Astrocyte of the spinal cord (primary cell): ENCODE data around the gene RGPD3.

ENCODE experiments used
- DNase-seq: peaks from one replicate; pipeline ENCODE4 v3.0.0; 2011; ENCODE audit warnings: low read depth, low spot score
- H3K4me3 ChIP-seq: 2 replicates; pipeline ENCODE4 v1.5.1; 2011; ENCODE audit warnings: low read depth, mild to moderate bottlenecking, low read length, moderate library complexity
- in situ Hi-C: cut with HindIII; loops from 2 replicates; pipeline ENCODE4 v1.10.0; 2017; ENCODE audit warnings: low sequenced_read_pairs
- TF ChIP-seq, protein P1 (sequence below): IDR thresholded peaks from 2 replicates; pipeline ENCODE4 v1.5.1; 2012; ENCODE audit warnings: low read depth, mild to moderate bottlenecking, low read length, inconsistent platforms

RGPD3 gene

DNA sequence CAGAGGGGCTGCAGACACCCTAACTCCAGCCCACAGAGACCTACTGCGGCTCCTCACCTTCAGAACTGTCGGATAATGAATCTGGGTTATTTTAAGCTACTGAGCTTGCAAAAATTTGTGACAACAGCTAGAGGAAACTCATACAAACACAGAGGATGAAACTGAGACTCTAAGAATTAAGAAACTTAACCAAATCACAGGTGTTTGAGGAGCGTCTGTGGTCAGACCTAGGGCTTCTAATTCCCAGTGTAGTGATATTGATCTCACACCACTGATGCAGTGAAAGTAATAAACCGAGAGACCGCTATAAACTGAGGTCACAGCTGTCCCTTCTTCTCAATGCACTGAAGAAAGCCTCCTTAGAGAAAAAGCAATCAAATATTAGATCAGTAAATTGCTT, 110.1 kb downstream of the RGPD3 start:
- TF ChIP-seq, protein P1, sequence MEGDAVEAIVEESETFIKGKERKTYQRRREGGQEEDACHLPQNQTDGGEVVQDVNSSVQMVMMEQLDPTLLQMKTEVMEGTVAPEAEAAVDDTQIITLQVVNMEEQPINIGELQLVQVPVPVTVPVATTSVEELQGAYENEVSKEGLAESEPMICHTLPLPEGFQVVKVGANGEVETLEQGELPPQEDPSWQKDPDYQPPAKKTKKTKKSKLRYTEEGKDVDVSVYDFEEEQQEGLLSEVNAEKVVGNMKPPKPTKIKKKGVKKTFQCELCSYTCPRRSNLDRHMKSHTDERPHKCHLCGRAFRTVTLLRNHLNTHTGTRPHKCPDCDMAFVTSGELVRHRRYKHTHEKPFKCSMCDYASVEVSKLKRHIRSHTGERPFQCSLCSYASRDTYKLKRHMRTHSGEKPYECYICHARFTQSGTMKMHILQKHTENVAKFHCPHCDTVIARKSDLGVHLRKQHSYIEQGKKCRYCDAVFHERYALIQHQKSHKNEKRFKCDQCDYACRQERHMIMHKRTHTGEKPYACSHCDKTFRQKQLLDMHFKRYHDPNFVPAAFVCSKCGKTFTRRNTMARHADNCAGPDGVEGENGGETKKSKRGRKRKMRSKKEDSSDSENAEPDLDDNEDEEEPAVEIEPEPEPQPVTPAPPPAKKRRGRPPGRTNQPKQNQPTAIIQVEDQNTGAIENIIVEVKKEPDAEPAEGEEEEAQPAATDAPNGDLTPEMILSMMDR = no peak
- in situ Hi-C loops = no loop called here
- no peak overlapping the region for H3K4me3 ChIP-seq
- DNase-seq = no peak

DNA sequence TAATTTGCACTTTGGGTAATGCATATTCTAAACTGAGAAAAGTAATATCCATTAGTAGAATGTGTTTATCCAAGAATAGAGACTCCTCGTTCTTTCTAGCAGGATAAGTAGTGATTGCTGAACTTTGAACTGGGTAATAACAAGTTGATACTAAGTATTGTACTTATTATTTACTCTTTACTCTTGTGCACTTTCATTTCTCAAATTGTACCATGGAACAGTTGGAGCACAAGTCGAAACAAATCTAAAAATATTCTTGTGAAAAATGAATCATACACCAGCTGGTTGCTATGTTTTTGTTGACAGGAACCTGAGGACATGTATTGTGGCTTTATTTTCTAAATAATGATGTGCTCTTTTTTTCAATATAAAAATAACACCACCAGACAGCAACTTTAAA, 111.9 kb downstream of the RGPD3 start:
- TF ChIP-seq, protein P1 = no peak
- in situ Hi-C loops = no loop called here
- H3K4me3 ChIP-seq = no peak overlapping the region
- DNase-seq = no peak

DNA sequence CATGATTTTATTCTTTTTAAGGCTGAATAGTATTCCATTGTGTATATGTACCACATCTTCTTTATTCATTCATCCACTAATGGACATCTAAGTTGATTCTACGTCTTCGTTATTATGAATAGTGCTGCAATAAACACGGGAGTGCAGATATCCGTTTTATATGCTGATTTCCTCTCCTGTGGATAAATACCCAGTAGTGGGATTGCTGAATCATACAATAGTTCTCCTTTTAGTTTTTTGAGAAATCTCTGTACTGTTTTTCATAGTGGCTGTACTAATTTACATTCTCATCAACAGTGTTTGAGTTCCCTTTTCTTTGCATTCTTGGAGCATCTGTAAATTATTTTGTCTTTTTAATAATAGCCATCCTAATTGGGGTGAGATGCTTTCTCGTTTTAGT, 114.5 kb downstream of the RGPD3 start:
- TF ChIP-seq, protein P1 = no peak
- H3K4me3 ChIP-seq = no peak overlapping the region
- in situ Hi-C loops = no loop called here
- DNase-seq = no peak

DNA sequence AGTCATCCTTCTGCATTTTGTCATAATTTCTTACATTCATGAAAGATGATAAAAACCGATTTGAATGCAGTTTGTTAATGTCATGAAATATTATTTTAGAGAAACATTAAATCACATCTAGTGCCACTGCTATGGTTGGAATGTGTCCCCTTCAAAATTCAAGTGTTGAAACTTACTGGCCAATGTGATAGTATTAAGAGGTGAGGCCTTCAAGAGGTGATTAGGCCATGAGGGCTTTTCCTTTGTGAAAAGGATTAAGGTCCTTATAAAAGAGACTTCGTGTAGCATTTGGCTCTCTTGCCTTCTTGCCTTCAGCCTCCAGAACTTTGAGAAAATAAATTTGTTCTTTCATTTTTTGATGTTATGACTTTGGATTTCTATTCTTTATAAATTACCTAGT, 117.2 kb downstream of the RGPD3 start:
- H3K4me3 ChIP-seq = no peak overlapping the region
- TF ChIP-seq, protein P1 = no peak
- DNase-seq = no peak
- in situ Hi-C loops = no loop called here

DNA sequence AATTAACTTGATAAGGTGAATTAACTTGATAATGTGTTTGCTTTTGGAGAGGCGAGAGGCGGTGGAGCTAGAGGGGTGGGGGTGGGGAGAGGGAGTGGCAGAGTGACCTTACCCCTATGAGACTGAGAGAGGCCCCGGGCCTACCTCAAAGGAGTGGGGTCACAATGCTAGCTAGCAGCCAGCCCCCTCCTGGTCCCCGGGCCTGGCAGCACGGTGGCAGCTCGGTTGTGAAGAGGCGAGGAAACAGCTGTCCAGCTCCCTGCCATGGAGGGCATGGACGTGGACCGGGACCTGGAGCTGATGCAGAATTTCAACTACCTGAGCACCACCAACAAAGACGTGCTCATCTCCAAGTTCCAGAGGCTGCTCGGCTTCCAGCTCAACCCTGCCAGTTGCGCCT, 123.9 kb downstream of the RGPD3 start:
- TF ChIP-seq, protein P1 = no peak
- H3K4me3 ChIP-seq = no peak overlapping the region
- no peak for DNase-seq
- in situ Hi-C loops = no loop called here

DNA sequence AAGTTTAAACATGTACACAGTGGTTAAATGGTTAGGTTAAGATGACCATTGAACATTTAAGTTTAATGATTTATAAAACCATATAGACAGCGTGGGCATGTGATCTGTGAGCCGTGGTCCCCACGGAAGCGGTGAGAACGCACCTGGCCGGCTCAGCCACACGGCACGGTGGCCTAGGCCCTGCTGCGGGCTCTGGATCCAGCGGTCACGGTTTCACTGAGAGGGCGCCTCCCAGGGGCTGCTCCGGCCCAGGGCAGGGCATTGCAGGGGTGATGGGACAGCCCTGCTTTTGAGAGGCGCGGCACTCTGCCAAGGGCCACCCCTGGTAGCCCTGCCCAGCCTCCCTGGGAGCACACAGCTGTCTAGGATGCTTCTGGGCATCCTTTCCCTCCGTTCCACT, 124.9 kb downstream of the RGPD3 start:
- TF ChIP-seq, protein P1 = no peak
- H3K4me3 ChIP-seq = no peak overlapping the region
- in situ Hi-C loops = no loop called here
- DNase-seq = no peak

DNA sequence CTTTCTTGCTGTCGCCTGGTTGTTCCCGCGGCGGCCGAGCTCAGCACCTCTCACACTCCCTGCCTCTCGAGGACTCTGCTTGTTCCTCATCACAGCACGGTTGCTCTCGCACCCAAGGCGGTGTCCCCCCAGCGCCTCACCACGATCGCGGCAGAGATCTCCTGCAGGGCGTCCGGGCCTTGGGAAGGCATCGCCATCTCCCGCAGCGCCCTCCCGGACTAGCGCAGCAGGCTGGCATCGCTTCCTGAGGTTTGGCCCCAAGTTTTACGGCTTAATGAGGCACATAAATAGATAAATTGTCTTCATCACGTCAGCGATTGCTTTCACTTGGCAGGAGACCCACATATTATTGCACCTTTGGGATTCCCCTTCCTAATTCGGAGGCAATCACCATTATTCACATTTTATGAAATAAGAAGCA, 125.4 kb downstream of the RGPD3 start:
- no peak overlapping the region for H3K4me3 ChIP-seq
- TF ChIP-seq, protein P1 = no peak
- in situ Hi-C loops = no loop called here
- DNase-seq = no peak
